Endothelial cell of umbilical vein (primary cell): Measurements from ENCODE around the gene ASPSCR1. TPM values are rescaled to one million over a fixed set of nuclear protein-coding genes. Genes with fewer than 3 reads are reported as not detected.

Experiments used
- BruUV-seq: library from RNA; stranded (reverse); fragments of 400-500 nt; replicated peaks from 2 replicates; lab custom pipeline; 2021; lab: Mats Ljungman, UMichigan
- CTCF ChIA-PET: fragments of 300-600, 350-600 bp; sonication (Branson Sonifier 250); formaldehyde crosslinking; loops from one replicate; lab custom pipeline; 2021; ENCODE audit warnings: antibody characterized with exemption, inconsistent platforms; lab: Charles Lee
- POLR2A ChIA-PET: fragments of 300-600, 350-600 bp; sonication (Branson Sonifier 250); formaldehyde crosslinking; loops from one replicate; lab custom pipeline; 2021; ENCODE audit warnings: antibody characterized with exemption, inconsistent platforms; lab: Charles Lee
- DNase-seq: peaks from one replicate; pipeline ENCODE4 v3.0.0-alpha.2; 2011; ENCODE audit warnings: low read depth, low spot score
- FAIRE-seq: peaks from 2 replicates; lab custom pipeline; 2011; peaks lifted over from hg19 to GRCh38; lab: Jason Lieb, UNC
- H2AFZ ChIP-seq: 2 replicates; pipeline ENCODE4 v1.6.0; 2012; ENCODE audit warnings: low read depth, low read length, control low read depth, inconsistent platforms
- H3K27ac ChIP-seq: 2 replicates; pipeline ENCODE4 v1.5.1; 2011; ENCODE audit warnings: low read depth, mild to moderate bottlenecking, control low read depth, low read length, moderate library complexity; ENCODE audit not compliant: insufficient read depth
- H3K27me3 ChIP-seq, 2 experiments: 2 replicates each; pipeline versions ENCODE4 v1.6.0 to v1.6.1; 2011; ENCODE audit warnings: low read length in 2 of 2, mixed read lengths in 1 of 2; ENCODE audit not compliant: control insufficient read depth in 2 of 2, insufficient read depth in 2 of 2
- H3K36me3 ChIP-seq, 2 experiments: 2 replicates in 1 of 2; 3 replicates in 1 of 2; pipeline ENCODE4 v1.5.1; 2011; ENCODE audit warnings: low read length in 2 of 2, mild to moderate bottlenecking in 1 of 2, moderate library complexity in 1 of 2; ENCODE audit not compliant: control insufficient read depth in 2 of 2, insufficient read depth in 2 of 2; ENCODE audit errors: extremely low read depth in 1 of 2
- H3K4me1 ChIP-seq: 3 replicates; pipeline ENCODE4 v1.5.1; 2011; ENCODE audit warnings: mild to moderate bottlenecking, low read length; ENCODE audit not compliant: control insufficient read depth, insufficient read depth; ENCODE audit errors: extremely low read depth
- H3K4me2 ChIP-seq: 2 replicates; pipeline ENCODE4 v1.6.1; 2011; ENCODE audit warnings: low read length, control low read depth, mixed read lengths; ENCODE audit not compliant: insufficient read depth
- H3K4me3 ChIP-seq, 3 experiments: fragments of 200-600 bp in 1 of 3; sonication (generic), shearing (Covaris generic) in 1 of 3; replicated peaks in 1 of 3; 2 replicates each; pipeline ENCODE4 v1.5.1; 2011 to 2016; ENCODE audit warnings: control low read depth in 3 of 3, low read length in 3 of 3, mild to moderate bottlenecking in 2 of 3, inconsistent platforms in 1 of 3, low read depth in 1 of 3, moderate library complexity in 1 of 3; ENCODE audit not compliant: insufficient read depth in 1 of 3
- H3K79me2 ChIP-seq: 2 replicates; pipeline ENCODE4 v1.6.0; 2012; ENCODE audit warnings: low read length, inconsistent platforms; ENCODE audit not compliant: control insufficient read depth, insufficient read depth
- H3K9ac ChIP-seq: replicated peaks from 2 replicates; pipeline ENCODE3; 2011; ENCODE audit warnings: low read length, control low read depth; ENCODE audit not compliant: insufficient read depth; ENCODE audit errors: extremely low read depth
- H3K9me1 ChIP-seq: replicated peaks from 3 replicates; pipeline ENCODE4 v1.6.0; 2011; ENCODE audit warnings: mild to moderate bottlenecking, low read length; ENCODE audit not compliant: control insufficient read depth, insufficient read depth; ENCODE audit errors: extremely low read depth
- H3K9me3 ChIP-seq: replicated peaks from 2 replicates; pipeline ENCODE4 v1.5.1; 2012; ENCODE audit warnings: low read length, inconsistent platforms; ENCODE audit not compliant: control insufficient read depth, insufficient read depth
- H4K20me1 ChIP-seq: replicated peaks from 2 replicates; pipeline ENCODE3; 2011; ENCODE audit warnings: mild to moderate bottlenecking, low read length; ENCODE audit not compliant: control insufficient read depth, insufficient read depth; ENCODE audit errors: extremely low read depth
- CTCF ChIP-seq, 2 donors: IDR thresholded peaks; 1 replicate in 1 of 2; 2 replicates in 1 of 2; pipeline ENCODE4 v1.5.1; 2011; ENCODE audit warnings: low read length in 2 of 2, mild to moderate bottlenecking in 2 of 2, moderate library complexity in 2 of 2, control low read depth in 1 of 2, inconsistent platforms in 1 of 2, low read depth in 1 of 2; ENCODE audit not compliant: insufficient read depth in 1 of 2; ENCODE audit errors: extremely low read depth in 1 of 2
- EZH2 ChIP-seq: IDR thresholded peaks from 2 replicates; pipeline ENCODE4 v1.6.1; 2012; ENCODE audit warnings: borderline replicate concordance, low read depth, mild to moderate bottlenecking, moderate library complexity, low read length, inconsistent platforms; ENCODE audit not compliant: severe bottlenecking
- MAX ChIP-seq: IDR thresholded peaks from 2 replicates; pipeline ENCODE4 v1.6.1; 2011; ENCODE audit not compliant: insufficient read depth, insufficient read length
- MYC ChIP-seq: IDR thresholded peaks from one replicate; pipeline ENCODE4 v1.6.1; 2011; ENCODE audit warnings: mild to moderate bottlenecking, low read depth, low read length
- dilution Hi-C: fragments of 300-500 bp; cut with MboI; formaldehyde crosslinking; loops from one replicate; pipeline ENCODE4 v1.15.0; 2019; ENCODE audit warnings: low sequenced_read_pairs; ENCODE audit not compliant: extremely low pct_ligation_motif_present
- intact Hi-C: fragments of 100-400 bp; cut with micrococcal nuclease; formaldehyde crosslinking; loops from one replicate; pipeline ENCODE4 v1.10.0; 2022
- polyA plus RNA-seq, 4 experiments: library from polyadenylated mRNA; depleted of rRNA in 3 of 4; stranded (reverse) in 3 of 4; unstranded in 1 of 4; fragments of >200 nt; gene quantifications; 2 replicates each; pipeline versions ENCODE4 v1.2.1 to v1.2.3, GENCODE V29; 2011 to 2012; ENCODE audit warnings: missing spikeins in 1 of 4
- total RNA-seq: library from RNA; stranded (reverse); gene quantifications from 2 replicates; pipeline ENCODE4 v1.2.3, GENCODE V29; 2021

Gene ASPSCR1
- total and polyA plus RNA-seq, 2 donors (not counting 3 experiments of a cell fraction or from before 2014, with no cell fraction given) = 24.8 to 36.5 TPM

- Histone ChIP-seq H3K4me2 (no peak overlapping the region), H3K36me3 (no peaks in the 10 kb centered on the region), H3K79me2 (peaks cover 5% of the 10 kb centered on the region), H3K27me3 (no peaks in the 10 kb centered on the region), H3K27ac (no peak overlapping the region), H3K9me3 (no peaks in the 10 kb centered on the region), H3K4me1 (peaks cover 7% of the 10 kb centered on the region), H3K4me3 (no peak overlapping the region), H3K9ac (no peak overlapping the region), H2AFZ (no peak overlapping the region), H3K9me1 (no peaks in the 10 kb centered on the region), H4K20me1 (no peaks in the 10 kb centered on the region)
- TF ChIP-seq EZH2 (no peak), MYC (no peak), MAX (no peak), CTCF (IDR thresholded peaks at IDR 0.05; ENCODE audit: extremely low read depth in 1 of 2, insufficient read depth in 1 of 2, low read depth in 1 of 2, low read length in 2 of 2) (no peak)
- no TSS peak for BruUV-seq
- intact Hi-C loops = no loop called here
- FAIRE-seq (no peak), DNase-seq (no peak)
- dilution Hi-C loops = no loop called here
- CTCF ChIA-PET = interaction anchor here (2.6 to 9.1 kb wide), 4 partner anchors 12 to 58 kb away, joined by 8 to 345 read pairs (median 32); partner anchors contain the start of genes NOTUM and RAC3
- POLR2A ChIA-PET = no interaction called here
Measured at GRCh38 chr17:82018152-82018988, 40.9 kb downstream of the ASPSCR1 start.
